Psoas muscle (tissue), 8 donors: ENCODE measurements around the gene GIGYF1. TPM values are rescaled to one million over a fixed set of nuclear protein-coding genes. Genes with fewer than 3 reads are reported as not detected.

Experiments used
- ATAC-seq, 4 donors: fragments of 200-7000 bp; cut with Tn5 transposase; one replicate each; pipeline ENCODE4 v1.9.1; 2020; ENCODE audit warnings: moderate library complexity in 3 of 4, mild to moderate bottlenecking in 2 of 4
- DNase-seq, 2 donors: peaks; one replicate each; pipeline ENCODE4 v3.0.0-alpha.2; 2020
- H3K27ac ChIP-seq: fragments of 200-600 bp; one replicate; pipeline ENCODE4 v1.8.0; 2022
- H3K27me3 ChIP-seq, 3 donors: fragments of 200-600 bp in 1 of 3; one replicate each; pipeline versions ENCODE4 v1.6.1 to v1.8.0; 2013 to 2022; ENCODE audit warnings: low read length in 2 of 3, mild to moderate bottlenecking in 2 of 3, moderate library complexity in 1 of 3; ENCODE audit not compliant: insufficient read depth in 3 of 3
- H3K36me3 ChIP-seq, 2 donors: fragments of 200-600 bp in 1 of 2; one replicate each; pipeline versions ENCODE4 v1.6.1 to v1.8.0; 2013 to 2022; ENCODE audit warnings: low read depth in 1 of 2, mild to moderate bottlenecking in 1 of 2, moderate library complexity in 1 of 2; ENCODE audit not compliant: insufficient read depth in 1 of 2
- H3K4me1 ChIP-seq: fragments of 200-600 bp; one replicate; pipeline ENCODE4 v1.8.0; 2022
- H3K4me3 ChIP-seq: fragments of 200-600 bp; one replicate; pipeline ENCODE4 v1.8.0; 2022; ENCODE audit warnings: mild to moderate bottlenecking
- H3K9me3 ChIP-seq: fragments of 200-600 bp; one replicate; pipeline ENCODE4 v1.8.0; 2022
- CTCF ChIP-seq: fragments of 200-600 bp; IDR thresholded peaks from one replicate; pipeline ENCODE4 v1.8.0; 2022; ENCODE audit warnings: antibody characterized with exemption
- WGBS, 3 donors: extraction: QIAGEN DNeasy Blood & Tissue Kit; methylation state at CpG; one replicate each; pipeline versions ENCODE4 v1.1.6 to v1.1.7; 2013; 5-methylcytosine and 5-hydroxymethylcytosine counted together
- intact Hi-C, 2 donors: fragments of 100-400 bp; cut with DNase I; formaldehyde crosslinking; loops; one replicate each; pipeline versions ENCODE4 v1.11.0 to v1.14.2; 2022
- polyA plus RNA-seq, 3 donors: library from polyadenylated mRNA; stranded (reverse); fragments of 200-250 nt; gene quantifications; one replicate each; pipeline ENCODE4 v1.2.3, GENCODE V29; 2013
- total RNA-seq, 4 donors: library from RNA; stranded (reverse); fragmentation: NEBNext Ultra II Directional in 2 of 4; extraction: Animal tissue kit (Norgen Biotek cat#: 25700) in 2 of 4; gene quantifications; one replicate each; pipeline versions ENCODE4 v1.2.1 to v1.2.4, GENCODE V29; 2021 to 2023
- donor health status: healthy with polysubstance abuse.
- donor health status: DM: no; HTN: no; CAD: no; lungs with moderate emphysema.
- donor health status: Bipolar disorder and iron deficiency.
- donor health status: healthy.
- donor health status: DM: yes; HTN: yes; CAD: no.
- donor health status: DM: no; HTN: no; CAD: no.
- donor health status: DM: no; HTN: no; CAD: no.
- donor health status: DM: yes; HTN: yes; CAD: no.

The GIGYF1 gene
- total and polyA plus RNA-seq, 7 donors = 9.9 to 39.1 (median 18.0) TPM

- Histone ChIP-seq H3K27me3 (peaks cover 0 to 28% (median 13%) of the 10 kb centered on the region in 3 donors), H3K36me3 (no peaks in the 10 kb centered on the region), H3K9me3 (no peaks in the 10 kb centered on the region), H3K4me3 (no peak within 1 kb of the TSS), H3K4me1 (no peaks in the 10 kb centered on the region), H3K27ac (no peak within 1 kb of the TSS)
- WGBS, 3 donors = 56 to 63% (median 58%) methylated on average over 10 of the region's 10 CpGs
- DNase-seq (no peak), ATAC-seq (no peak)
- TF ChIP-seq CTCF = no peak
- intact Hi-C loops = no loop called here
These were observed 52.6 kb downstream of the GIGYF1 start, which contains the start of gene TFR2 for GRCh38 chr7:100641463-100641859. TSS of gene TFR2 (minus strand) at chr7:100641552. CDS start at chr7:100641509, 43 bp downstream.

GRCh38 chr7:100640517-100641440 is 53.3 kb downstream of the GIGYF1 start:
- H3K4me3 ChIP-seq = no peak overlapping the region
- intact Hi-C loops = no loop called here
- no peaks in the 10 kb centered on the region for H3K9me3 ChIP-seq
- no peaks in the 10 kb centered on the region for H3K36me3 ChIP-seq
- peaks cover 0 to 21% (median 15%) of the 10 kb centered on the region in 3 donors for H3K27me3 ChIP-seq
- TF ChIP-seq CTCF = no peak
- no peak overlapping the region for H3K27ac ChIP-seq
- H3K4me1 ChIP-seq = no peaks in the 10 kb centered on the region
- no peak for ATAC-seq
- WGBS, 3 donors = 61 to 66% (median 65%) methylated on average over 22 to 24 of the region's 24 CpGs
- DNase-seq = no peak

- ATAC-seq (no peak), DNase-seq (no peak)
- TF ChIP-seq CTCF = no peak
- Histone ChIP-seq H3K27ac (no peak overlapping the region), H3K36me3 (no peaks in the 10 kb centered on the region), H3K4me3 (no peak overlapping the region), H3K9me3 (no peaks in the 10 kb centered on the region), H3K27me3 (peaks cover 0 to 19% (median 15%) of the 10 kb centered on the region in 3 donors), H3K4me1 (no peaks in the 10 kb centered on the region)
- WGBS, 3 donors = 71 to 74% (median 72%) methylated on average over 17 of the region's 17 CpGs
- intact Hi-C loops = no loop called here
These were observed 54.0 kb downstream of the GIGYF1 start for GRCh38 chr7:100639995-100640516.

GRCh38 chr7:100632951-100633717 is 60.9 kb downstream of the GIGYF1 start:
- H3K36me3 ChIP-seq = no peaks in the 10 kb centered on the region
- no peak for TF ChIP-seq CTCF
- peaks cover 7% of the 10 kb centered on the region for H3K4me1 ChIP-seq
- H3K9me3 ChIP-seq = no peaks in the 10 kb centered on the region
- H3K4me3 ChIP-seq = peak overlapping the region; percentile 65
- WGBS, 3 donors = 1 to 2% (median 1%) methylated on average over 56 to 72 of the region's 72 CpGs
- no peak overlapping the region for H3K27ac ChIP-seq
- intact Hi-C loops = loop anchor here in 1 of 2 donors (5.0 kb wide), 1 partner anchor 59 kb away; the partner anchor contains the start of gene GIGYF1
- H3K27me3 ChIP-seq = peaks cover 0 to 22% (median 17%) of the 10 kb centered on the region in 3 donors
- DNase-seq (peak; percentile 43 to 60), ATAC-seq (peak; percentile 28 to 69 (median 58))
